CMK (cell line): ENCODE data around the gene MYOG.

ENCODE experiments used
- DNase-seq: peaks from one replicate; pipeline ENCODE4 v3.0.0-alpha.2; 2010; ENCODE audit warnings: low read depth

The MYOG gene

DNA sequence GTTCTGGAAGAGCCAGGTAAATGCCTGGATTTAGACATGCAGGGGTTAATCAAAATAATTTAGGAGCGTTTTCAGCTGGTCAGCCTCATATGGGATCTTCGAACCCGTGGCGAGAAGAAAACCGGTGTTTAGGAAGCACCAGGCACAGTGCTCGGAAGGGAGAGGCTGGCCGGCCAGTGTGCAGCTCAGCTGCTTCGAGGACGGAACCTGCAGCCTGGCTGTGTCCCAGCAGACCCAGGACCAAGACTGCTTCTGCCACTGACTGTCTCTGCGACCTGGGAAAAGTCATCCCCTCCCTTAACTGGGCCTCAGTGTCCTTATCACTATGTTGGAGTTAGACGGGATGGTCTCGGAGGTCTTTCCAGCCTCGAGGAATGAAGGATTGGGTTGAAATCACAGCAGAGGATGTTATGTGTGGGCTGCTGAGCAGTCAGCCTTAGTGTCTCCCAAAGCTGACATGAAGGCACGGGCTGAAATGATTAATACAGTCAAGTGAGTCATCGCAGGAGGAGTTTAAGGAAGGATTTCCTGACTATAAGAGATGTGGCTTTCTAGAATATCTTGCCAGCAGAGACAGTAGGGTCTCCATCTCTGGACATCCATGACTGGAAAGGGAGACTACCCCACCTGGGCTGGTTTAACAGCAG is 38.7 kb downstream of the MYOG start:
- no peak for DNase-seq

DNA sequence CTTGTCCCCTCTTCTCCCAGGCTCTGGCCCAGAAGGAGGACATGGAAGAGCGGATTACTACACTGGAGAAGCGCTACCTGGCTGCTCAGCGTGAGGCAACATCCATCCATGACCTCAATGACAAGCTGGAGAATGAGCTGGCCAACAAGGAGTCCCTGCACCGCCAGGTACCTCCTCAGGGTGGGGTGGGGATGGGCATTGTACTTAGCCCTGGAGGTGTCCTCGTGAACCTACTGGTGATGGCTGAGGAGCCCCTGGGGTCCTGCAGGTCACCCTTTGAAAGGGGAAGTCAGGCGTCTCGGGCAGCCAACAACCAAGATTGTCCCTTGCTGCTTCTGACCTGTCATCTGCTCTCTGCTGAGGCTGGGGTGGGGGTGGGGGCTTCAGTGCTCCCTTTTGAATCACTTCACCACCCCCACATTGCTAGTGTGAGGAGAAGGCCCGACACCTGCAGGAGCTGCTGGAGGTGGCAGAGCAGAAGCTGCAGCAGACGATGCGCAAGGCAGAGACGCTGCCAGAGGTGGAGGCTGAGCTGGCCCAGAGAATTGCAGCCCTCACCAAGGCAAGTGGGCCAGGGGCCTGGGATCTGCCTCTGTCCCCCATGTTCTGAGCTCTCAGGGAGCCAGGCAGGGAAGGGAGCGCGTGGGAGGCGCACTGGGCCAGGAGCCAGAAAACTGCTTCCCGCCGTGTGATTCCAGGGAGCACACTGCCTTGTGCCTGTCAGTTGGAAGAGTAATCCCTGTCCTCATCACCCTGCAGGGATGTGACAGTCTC is 39.8 kb downstream of the MYOG start:
- DNase-seq, result no peak

DNA sequence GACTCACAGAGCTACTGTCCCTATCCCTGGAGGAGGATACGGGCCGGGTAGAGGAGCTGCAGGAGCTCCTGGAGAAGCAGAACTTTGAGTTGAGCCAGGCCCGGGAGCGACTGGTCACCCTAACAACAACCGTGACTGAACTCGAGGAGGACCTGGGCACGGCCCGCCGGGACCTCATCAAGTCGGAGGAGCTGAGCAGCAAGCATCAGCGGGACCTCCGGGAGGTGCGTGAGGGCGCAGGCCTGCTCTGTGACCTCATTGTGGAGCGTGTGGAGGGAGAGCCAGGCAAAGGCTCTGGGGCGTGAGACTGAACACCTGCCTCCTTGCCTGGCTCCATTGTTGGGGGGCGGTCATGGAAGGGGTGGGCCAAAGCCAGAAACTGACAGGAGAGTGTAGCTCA is 40.5 kb downstream of the MYOG start:
- no peak for DNase-seq

DNA sequence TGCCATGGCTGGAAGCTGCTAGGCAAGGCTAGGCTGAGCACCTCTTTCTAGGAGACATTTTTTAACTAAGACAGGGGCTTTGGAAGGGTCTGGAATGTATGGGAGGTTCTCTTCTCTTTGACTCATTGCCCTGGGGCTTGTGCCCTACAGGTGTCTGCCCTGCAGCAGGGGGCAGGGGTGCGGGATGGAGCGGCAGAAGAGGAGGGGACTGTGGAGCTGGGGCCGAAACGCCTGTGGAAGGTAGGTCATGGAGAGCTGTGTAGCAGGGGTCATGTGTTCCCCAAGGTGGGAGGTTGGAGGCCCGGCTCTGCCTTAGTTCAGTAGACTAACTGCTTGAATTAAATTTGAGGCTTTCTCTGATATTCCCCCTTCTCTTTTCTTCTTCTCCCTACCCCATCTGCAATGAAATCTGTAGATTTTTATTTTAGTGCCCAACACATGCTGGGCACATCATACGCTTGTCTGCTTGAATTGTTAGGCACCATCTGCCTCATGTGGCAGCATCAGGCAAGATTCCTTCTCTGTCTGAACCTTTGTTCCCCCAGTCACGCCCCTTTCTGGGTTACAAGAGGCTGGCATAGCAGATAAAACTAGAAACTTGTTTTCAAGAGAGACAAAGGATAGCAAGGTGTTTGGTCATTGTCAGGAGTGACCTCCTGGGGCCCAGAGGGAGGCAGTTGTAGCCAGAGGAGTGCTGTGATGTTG is 41.1 kb downstream of the MYOG start:
- DNase-seq, result no peak

DNA sequence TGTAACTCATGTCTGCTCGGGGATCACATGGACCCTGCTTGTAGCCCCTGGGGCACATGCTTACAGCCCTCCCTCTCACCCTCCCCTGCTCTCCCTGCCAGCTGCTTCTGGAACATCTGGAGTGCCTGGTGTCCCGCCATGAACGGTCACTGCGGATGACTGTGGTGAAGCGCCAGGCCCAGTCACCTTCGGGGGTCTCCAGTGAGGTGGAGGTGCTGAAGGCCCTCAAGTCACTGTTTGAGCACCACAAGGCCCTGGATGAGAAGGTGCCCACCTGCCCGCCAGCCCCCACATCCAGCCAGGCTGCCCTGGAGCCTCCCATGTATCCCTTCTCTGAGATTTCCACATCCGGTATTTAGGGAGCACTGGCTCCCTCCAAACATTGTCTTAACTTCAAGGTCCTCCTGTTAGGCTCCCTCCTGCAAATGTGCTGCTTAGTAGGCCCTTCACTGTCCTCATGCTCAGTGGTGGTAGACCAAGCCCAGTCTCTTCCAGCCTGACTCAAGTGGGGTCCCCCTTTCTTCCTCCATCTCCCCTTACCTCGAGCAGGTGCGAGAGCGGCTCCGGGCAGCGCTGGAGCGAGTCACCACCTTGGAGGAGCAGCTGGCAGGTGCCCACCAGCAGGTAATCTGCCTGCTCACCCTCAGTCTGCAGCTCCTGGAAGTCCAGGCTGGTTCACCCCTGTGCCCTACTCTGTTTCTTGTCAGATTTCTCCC is 41.8 kb downstream of the MYOG start:
- DNase-seq, result no peak

DNA sequence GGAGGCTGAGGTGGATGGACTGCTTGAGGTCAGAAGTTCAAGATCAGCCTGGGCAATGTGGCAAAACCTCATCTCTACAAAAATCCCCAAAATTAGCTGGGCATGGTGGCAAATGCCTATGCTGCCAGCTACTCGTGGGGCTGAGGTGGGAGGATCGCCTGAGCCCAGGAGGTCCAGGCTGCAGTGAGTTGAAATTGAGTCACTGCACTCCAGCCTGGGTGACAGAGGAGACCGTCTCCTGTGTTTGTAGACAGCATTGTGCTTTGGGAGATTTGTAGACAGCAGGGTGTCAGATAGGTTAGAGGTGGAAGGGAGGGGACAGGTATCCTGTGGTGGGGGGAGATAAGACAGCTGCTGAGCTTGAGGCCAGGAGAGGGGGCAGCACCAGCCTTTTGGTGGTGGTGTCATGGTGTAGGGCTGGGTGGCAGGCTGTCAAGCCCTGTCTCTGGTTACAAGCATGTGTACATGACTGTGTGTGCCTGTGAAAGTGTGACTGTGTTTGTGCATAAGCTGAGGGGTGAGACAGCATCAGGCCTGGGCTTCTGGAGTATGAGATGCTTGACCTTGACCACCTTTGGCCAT is 44.4 kb downstream of the MYOG start:
- DNase-seq, result no peak

DNA sequence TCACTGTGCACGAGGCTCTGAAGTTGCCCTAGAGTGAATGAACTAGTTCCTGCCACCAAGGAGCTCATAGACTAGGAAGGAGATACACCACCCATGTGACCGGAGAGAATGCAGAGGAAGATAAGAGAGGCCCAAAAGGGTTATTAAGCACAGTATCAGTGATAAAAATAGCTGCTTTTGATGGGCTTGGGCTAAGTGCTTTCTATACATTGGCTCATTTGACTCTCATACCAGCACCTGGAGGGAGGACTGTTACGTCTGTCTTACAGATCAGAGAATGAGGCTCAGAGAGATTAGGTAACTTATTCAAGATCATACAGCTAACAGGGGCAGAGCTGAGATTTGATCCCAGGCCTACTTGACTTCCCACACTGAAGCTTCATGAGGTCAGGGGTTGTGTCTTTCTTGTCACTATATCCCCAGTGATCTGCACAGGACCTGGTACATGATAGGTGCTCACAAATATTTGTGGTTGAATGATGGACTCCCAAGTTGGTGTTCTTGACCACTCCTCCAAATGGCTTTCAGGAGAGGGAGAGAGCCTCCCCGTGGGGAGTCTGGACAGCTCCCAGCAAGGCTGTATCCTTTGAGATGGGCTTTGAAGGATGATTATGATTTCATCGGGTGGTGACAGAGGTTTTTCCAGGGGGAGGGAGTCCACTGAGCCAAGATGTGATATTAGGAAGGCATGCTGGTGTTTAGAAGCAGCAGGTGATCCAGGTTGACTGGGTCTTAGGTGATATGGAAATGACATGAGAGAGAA is 45.1 kb downstream of the MYOG start:
- no peak for DNase-seq

DNA sequence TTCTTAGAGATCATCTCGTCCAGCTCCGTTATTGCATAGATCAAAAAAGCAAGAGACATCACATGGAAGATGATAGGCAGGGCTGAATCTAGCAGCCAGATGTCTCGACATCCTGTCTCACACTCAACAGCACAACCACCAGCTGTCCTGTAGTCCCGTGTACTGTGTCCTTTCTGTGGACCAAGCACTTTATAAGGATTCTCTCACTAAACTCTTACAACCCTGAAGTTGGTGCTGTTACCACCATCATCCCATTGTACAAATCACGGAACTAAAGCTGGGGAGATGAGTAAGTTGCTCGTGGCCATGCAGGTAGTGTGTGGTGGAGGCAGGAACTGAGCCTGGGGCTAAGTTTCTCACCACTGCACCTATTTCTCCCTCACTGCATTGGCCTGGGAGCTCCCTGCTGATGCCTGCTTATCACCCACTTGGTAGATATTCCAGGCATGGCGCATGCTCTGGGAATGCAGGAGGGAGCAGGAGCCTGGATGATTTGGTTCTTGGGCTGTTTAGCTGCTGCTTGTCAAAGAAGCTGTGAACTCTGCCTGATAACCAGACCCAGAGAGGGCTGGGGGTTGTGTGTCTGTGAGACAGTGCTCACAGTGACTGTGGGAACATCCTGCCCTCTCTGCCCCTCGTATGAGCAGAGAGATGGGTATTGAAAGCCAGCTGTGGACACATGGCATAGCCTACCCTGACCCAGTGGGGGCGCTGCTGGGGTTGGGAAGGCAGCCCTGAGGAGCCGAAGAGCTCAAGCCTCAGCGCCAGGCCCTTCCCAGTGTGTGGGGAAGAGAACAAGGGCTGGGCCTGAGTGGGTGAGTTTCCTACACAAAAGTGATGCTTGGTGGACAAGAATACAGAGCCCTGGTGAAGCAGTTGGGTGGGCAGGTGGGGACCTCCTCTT is 46.0 kb downstream of the MYOG start:
- no peak for DNase-seq

DNA sequence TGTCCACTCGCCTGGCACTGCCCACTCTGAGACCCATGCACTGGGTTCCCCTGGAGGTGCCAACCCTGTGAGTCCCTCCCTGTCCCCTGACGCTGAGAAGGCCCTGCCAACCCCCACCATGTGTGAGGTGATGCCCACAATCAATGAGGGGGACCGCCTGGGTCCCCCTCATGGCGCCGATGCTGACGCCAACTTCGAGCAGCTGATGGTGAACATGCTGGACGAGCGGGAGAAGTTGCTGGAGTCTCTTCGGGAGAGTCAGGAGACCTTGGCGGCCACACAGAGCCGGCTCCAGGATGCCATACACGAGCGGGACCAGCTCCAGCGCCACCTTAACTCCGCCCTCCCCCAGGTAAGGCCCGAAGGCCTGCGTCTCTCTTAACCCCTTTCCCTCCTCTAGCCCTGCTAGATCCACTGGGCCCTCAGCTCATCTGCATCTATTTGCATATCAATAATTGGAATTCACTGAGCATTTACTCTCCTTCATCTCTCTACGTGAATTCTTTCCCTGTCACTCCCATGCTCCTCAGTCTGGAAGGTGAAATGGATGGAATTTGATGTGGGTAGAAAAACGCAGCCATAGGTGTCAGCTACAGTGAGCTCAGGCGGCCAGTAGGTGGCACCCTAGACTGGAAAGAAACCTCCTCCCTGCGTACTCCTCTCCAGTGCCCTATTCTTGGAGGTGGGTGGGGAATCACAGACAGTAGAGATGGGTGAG is 46.8 kb downstream of the MYOG start:
- no peak for DNase-seq

DNA sequence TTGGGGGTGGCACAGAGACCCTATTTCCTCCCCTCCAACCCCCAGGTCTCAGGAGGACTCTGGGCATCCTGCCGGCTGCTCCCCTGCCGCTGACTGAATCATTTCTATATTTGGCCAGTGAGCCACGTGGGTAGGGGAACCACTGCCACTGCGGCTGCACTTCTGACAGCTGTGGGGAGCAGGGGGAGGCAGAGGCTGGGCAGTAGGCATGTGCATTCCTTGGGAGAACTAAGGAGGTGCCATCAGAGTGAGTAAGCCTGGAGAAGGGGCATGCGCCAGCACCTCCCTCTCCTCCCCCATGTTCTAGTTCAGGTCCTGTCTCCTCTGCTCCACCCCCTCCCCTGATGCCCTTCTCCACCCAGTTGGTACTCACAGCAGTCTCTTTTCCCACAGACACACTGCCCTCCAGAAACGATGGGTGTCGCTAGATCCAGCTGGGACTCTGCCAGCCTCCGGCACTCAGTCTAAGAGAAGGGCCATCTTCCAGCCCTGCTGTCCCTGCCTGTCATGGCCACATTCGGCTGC is 47.5 kb downstream of the MYOG start:
- DNase-seq, result no peak

DNA sequence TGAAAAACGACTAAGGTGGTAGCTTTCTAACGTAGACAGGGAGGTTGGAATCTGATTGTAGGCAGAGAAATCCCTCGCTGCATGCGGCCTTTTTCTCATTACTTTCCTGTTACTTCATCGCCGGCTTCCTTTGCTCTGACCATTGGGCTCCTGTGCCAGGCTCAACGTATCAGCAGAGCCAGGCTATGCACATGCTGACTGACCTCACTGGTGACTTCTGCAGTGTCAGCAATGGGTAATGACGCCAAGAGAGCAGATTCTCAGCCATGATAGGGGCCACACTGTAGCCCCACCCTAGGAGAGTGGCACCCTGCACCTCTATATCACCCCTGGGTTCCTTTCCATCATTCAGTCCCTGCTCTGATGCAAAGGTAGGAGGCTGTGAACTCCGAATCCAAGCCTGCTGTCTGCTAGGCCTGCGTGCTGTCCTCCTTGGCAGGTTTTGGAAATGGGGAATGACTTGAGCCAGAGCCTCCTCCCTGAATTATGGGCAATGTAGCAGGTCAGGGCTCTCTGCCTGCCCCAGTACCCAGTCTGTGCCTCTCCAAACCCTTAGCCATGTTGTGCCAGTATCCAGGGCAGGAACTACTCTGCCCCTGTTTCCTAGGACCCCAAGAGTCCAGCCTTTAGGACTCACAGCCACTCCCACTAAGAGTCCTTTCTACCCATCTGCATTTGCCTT is 48.2 kb downstream of the MYOG start:
- no peak for DNase-seq

DNA sequence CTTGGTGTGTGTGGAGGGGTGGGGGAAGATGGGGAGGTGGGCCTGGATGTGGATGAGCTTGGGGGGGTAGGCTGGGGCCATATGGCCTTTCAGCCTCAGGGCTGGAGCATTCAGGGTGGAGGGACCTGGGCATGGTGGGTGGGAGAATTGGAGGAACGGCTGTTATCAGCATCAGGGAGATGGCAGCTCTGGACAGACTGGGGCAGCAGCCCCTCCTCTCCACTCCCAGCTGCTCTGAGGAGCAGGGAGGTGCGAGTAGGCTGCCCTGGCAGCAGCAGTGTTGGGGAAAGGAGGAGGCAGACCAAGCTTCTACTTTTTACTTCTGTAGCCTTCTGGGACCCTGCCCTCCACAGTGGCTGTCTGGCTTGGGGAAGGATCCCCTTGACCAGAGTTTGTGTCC is 49.3 kb downstream of the MYOG start:
- no peak for DNase-seq

DNA sequence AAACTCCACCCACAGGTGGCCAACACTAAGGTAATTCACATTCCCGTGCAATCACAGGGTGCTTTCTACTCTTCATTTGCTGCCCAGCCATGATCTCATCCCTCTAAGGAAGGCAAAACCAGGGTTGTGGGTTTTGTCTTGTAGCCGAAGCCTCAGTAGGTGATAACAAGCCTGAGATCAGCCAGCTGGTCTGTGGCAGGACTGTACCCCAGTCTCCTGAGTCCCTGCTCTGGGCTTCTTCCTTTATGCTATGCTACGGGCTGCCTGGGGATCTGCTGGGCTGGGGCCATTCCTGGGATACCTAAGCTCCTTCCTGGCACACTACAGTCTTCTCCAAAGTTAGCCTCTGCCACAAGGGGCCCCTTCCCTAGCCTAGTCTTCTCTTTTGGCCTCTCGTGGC is 49.7 kb downstream of the MYOG start:
- no peak for DNase-seq

DNA sequence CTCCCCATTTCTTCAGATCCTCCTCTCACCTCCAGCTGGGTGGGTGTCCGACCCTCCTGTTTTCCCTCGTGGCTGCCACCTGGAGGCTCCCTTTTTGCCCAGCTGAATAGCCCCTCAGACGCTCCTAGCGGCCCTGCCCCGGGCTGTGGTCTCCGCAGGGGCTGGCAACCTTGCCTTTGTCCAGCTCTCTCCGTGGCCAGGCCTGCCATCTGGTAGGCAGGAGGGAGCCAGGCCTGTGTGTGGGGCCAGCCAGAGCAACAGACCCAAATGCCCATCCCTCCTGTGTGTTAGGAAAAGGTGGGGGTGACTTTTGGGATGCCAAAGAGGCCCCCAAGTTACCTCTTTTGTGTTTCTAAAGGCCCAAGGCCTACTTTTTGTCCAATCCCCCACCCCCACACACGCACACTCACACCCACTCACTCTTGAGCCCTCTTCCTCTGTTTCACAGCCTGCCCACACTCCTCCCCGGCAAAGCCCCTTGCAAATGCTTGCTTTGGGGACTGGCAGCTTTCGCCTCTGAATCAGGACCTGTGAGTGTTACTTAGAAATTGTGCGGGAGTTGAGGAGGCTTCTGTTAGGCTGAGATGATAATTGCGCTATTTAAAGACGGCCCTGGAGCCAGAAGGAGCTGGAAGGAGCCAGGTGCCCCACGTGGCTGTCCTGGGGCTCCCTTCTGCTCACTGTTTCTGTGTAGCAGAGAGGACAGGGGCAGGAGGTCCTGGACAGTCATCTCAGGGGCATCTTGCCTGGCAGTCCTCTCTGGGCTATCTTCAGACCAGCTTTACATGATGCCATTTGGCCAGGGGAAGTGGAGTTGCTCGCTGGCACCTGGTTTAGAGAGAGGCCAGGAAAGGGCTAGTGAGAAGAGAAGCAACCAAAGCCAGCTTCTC is 50.5 kb downstream of the MYOG start:
- DNase-seq, result no peak

DNA sequence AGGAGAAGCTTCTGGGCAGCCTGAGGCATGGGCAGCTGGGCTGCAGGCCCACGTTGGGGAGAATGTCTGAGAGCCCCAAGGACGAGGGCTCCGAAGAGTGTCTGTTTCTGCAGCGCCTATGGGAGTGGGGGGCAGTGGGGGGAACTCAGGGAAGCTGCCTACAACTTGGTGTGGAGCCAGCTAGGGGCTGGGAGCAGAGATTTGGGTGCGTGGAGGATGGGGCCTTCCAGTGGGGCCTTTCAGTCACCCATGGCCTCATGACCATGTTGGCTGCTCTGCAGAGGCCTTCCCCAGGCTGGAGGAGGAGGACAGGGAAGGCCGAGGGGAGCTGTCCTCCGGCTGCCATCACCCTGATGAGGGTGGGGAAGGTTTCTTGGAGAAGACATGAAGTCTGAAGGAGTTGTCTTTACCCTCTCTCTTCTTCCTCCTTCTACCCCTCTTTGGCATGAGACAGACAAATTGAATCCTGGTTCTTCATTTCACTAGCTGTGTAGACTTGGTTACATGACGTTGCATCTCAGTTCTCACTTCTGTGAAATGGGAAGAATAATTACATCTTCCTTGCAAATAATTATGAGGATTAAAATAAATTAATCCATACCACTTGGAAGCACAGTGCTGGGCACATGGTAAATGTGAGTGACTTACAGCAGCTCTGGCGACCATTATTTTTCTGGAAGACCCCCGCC is 51.2 kb downstream of the MYOG start:
- DNase-seq, result no peak

DNA sequence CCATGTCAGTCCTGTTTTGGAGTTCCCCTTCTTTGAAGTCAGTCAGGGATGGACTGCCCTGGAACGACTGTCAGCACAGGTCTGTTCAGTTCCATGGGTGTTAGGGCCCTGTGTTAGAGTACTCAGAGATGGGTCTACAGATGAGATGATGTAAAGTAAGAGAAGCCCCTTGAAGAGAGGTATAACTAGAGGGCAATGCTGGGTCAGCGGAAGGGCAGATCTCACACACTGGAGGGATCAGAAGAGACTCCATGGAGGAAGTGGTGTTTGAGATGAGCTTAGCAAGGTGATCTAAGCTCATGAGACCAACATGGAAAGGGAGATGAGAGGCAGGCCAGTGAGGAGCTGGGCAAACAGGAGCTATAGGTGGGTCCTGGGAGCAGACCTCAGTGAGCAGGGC is 51.9 kb downstream of the MYOG start:
- no peak for DNase-seq

DNA sequence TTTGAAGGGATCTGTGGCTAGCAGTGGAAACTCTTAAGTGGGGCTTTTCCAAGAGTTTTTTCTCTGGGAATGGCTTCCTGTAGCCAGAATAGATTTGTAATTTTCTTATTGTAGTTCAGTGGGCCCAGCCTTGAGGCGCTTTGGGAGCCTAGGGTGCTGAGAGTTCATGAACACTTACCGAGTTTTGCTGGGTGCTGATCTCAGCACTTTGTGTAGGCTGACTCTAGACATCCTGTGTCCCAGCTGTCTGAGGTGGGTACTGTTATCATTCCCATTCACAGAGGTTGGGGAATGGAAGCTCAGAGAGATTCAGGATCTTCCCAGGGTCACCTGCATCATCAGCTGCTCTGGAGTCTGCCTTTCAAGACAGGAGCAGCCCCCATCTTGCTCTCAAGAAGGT is 52.5 kb downstream of the MYOG start:
- DNase-seq, result no peak
